Hepatocyte (in vitro differentiated cells): ENCODE results near the gene TOP2B.

Source experiments
- CTCF ChIP-seq: fragments of 200-600 bp; sonication (generic); IDR thresholded peaks from 2 replicates; pipeline ENCODE4 v1.5.1; 2016; ENCODE audit warnings: antibody characterized with exemption, mild to moderate bottlenecking; ENCODE audit not compliant: poor library complexity
- EZH2 ChIP-seq: fragments of 200-600 bp; sonication (generic); IDR thresholded peaks from 2 replicates; pipeline ENCODE4 v1.6.1; 2016; ENCODE audit warnings: antibody characterized with exemption, mild to moderate bottlenecking, borderline replicate concordance

GRCh38 chr3:25610779-25611178 is 53.9 kb downstream of the TOP2B start:
- TF ChIP-seq EZH2 (no peak), CTCF (no peak)
